ENCODE data around the gene COA5.

- no peak for TF ChIP-seq POLR2AphosphoS5 (IDR thresholded peaks at IDR 0.05; ENCODE audit: low read depth, low read length)
- TF ChIP-seq POLR2A (IDR thresholded peaks at IDR 0.05; ENCODE audit: low read depth, low read length): no peak
- TF ChIP-seq TAF1 (IDR thresholded peaks at IDR 0.05; ENCODE audit: borderline replicate concordance, low read depth, low read length): no peak
These were observed 46.2 kb downstream of the COA5 start for GRCh38 chr2:98561902-98562695.
